ENCODE results near the gene TPGS1.

Gene TPGS1

GRCh38 chr19:510606-511100 lies 3.4 kb downstream of the TPGS1 start:
- H3K4me3 ChIP-seq (ENCODE audit: low read length) = peak overlapping the region; percentile 57
- peak; percentile 99 for TF ChIP-seq CTCF (IDR thresholded peaks at IDR 0.05; ENCODE audit: low read depth, low read length, poor library complexity, severe bottlenecking)
- TF ChIP-seq EZH2phosphoT487 (IDR thresholded peaks at IDR 0.05; ENCODE audit: borderline replicate concordance, low read length) = no peak
- H3K9me2 ChIP-seq (replicated peaks; ENCODE audit: control insufficient read depth, low read length) = no peaks in the 10 kb centered on the region
- H4K20me1 ChIP-seq (ENCODE audit: control insufficient read depth, insufficient read depth, low read depth, low read length) = no peaks in the 10 kb centered on the region
- no peaks in the 10 kb centered on the region for H3K27me3 ChIP-seq (ENCODE audit: control insufficient read depth, low read length)
- H3K4me1 ChIP-seq (ENCODE audit: control insufficient read depth, low read length) = peaks cover 33% of the 10 kb centered on the region
- peak overlapping the region; percentile 68 for H3K27ac ChIP-seq (ENCODE audit: low read depth, low read length)
- peaks cover 2% of the 10 kb centered on the region; the same call in 1 of the 2 replicates for H3F3A ChIP-seq (ENCODE audit: control insufficient read depth, insufficient read depth)
- H3K79me2 ChIP-seq (ENCODE audit: control insufficient read depth, low read length) = peaks cover 20% of the 10 kb centered on the region
- H3K36me3 ChIP-seq (ENCODE audit: control insufficient read depth, low read length) = peaks cover 11% of the 10 kb centered on the region; the same call in 1 of the 2 replicates
- H3K4me2 ChIP-seq (ENCODE audit: low read length) = peak overlapping the region; percentile 67
- no peaks in the 10 kb centered on the region for H3K9me3 ChIP-seq (ENCODE audit: control insufficient read depth, insufficient read depth, low read length)

- H3K4me2 ChIP-seq (ENCODE audit: low read length) = peak overlapping the region; percentile 67
- H3K27ac ChIP-seq (ENCODE audit: low read depth, low read length) = peak overlapping the region; percentile 68
- H3K4me3 ChIP-seq (ENCODE audit: low read length) = peak overlapping the region; percentile 57
Observed at GRCh38 chr19:511101-511851, 4.0 kb downstream of the TPGS1 start.

GRCh38 chr19:512547-513365 lies 5.5 kb downstream of the TPGS1 start:
- Histone ChIP-seq H3K9me3 (ENCODE audit: control insufficient read depth, insufficient read depth, low read length) (no peaks in the 10 kb centered on the region), H3K9me2 (replicated peaks; ENCODE audit: control insufficient read depth, low read length) (no peaks in the 10 kb centered on the region), H3K27ac (ENCODE audit: low read depth, low read length) (no peak overlapping the region), H3K36me3 (ENCODE audit: control insufficient read depth, low read length) (peaks cover 8% of the 10 kb centered on the region; the same call in 1 of the 2 replicates), H3F3A (ENCODE audit: control insufficient read depth, insufficient read depth) (peaks cover 2% of the 10 kb centered on the region; the same call in 1 of the 2 replicates), H3K79me2 (ENCODE audit: control insufficient read depth, low read length) (peaks cover 20% of the 10 kb centered on the region), H4K20me1 (ENCODE audit: control insufficient read depth, insufficient read depth, low read depth, low read length) (no peaks in the 10 kb centered on the region), H3K4me3 (ENCODE audit: low read length) (no peak overlapping the region), H3K27me3 (ENCODE audit: control insufficient read depth, low read length) (no peaks in the 10 kb centered on the region), H3K4me1 (ENCODE audit: control insufficient read depth, low read length) (peaks cover 26% of the 10 kb centered on the region), H3K4me2 (ENCODE audit: low read length) (no peak overlapping the region)
- TF ChIP-seq CTCF (IDR thresholded peaks at IDR 0.05; ENCODE audit: low read depth, low read length, poor library complexity, severe bottlenecking) (no peak), EZH2phosphoT487 (IDR thresholded peaks at IDR 0.05; ENCODE audit: borderline replicate concordance, low read length) (no peak)

More at GRCh38 chr19:511101-511851, 4.0 kb downstream of the TPGS1 start:
- Histone ChIP-seq H3K4me1 (ENCODE audit: control insufficient read depth, low read length) (peaks cover 29% of the 10 kb centered on the region), H3F3A (ENCODE audit: control insufficient read depth, insufficient read depth) (peaks cover 2% of the 10 kb centered on the region; the same call in 1 of the 2 replicates), H3K9me2 (replicated peaks; ENCODE audit: control insufficient read depth, low read length) (no peaks in the 10 kb centered on the region), H4K20me1 (ENCODE audit: control insufficient read depth, insufficient read depth, low read depth, low read length) (no peaks in the 10 kb centered on the region), H3K36me3 (ENCODE audit: control insufficient read depth, low read length) (peaks cover 11% of the 10 kb centered on the region; the same call in 1 of the 2 replicates), H3K27me3 (ENCODE audit: control insufficient read depth, low read length) (no peaks in the 10 kb centered on the region), H3K79me2 (ENCODE audit: control insufficient read depth, low read length) (peaks cover 20% of the 10 kb centered on the region), H3K9me3 (ENCODE audit: control insufficient read depth, insufficient read depth, low read length) (no peaks in the 10 kb centered on the region)
- no peak for TF ChIP-seq CTCF (IDR thresholded peaks at IDR 0.05; ENCODE audit: low read depth, low read length, poor library complexity, severe bottlenecking)
- TF ChIP-seq EZH2phosphoT487 (IDR thresholded peaks at IDR 0.05; ENCODE audit: borderline replicate concordance, low read length) = no peak
